Measurements from ENCODE around the gene LAMA4.

DNA sequence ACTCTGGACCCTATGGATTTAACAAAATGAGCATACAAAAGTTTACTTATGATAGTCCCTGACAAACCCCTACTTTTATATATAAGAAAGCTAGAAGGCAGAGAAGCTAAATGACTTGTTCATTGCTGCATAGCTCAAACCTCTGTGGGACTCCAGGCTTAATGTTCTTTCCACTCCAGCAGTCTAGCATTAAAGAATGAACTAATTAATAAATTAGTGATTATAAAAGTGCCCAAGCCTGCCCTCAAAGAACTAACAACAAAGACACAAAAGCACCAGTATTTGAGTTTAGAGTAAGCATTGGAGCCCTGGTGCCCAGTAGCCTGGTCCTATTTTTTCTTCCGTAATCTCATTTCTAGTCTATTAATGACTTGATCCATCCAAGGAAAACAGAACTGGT, 59.9 kb downstream of the LAMA4 start:
- TF ChIP-seq ARNT (IDR thresholded peaks at IDR 0.05) (no peak), FOXM1 (IDR thresholded peaks at IDR 0.05; ENCODE audit: borderline replicate concordance) (no peak), ELF4 (IDR thresholded peaks at IDR 0.05) (no peak), FOXK2 (IDR thresholded peaks at IDR 0.05) (no peak), CTBP1 (IDR thresholded peaks at IDR 0.05; ENCODE audit: borderline replicate concordance) (no peak), ZNF384 (IDR thresholded peaks at IDR 0.05) (no peak), SP1 (IDR thresholded peaks at IDR 0.05) (no peak), SUZ12 (IDR thresholded peaks at IDR 0.05) (no peak), HDGF (IDR thresholded peaks at IDR 0.05; ENCODE audit: borderline replicate concordance) (no peak), FOXA1 (IDR thresholded peaks at IDR 0.05) (no peak), LEF1 (IDR thresholded peaks at IDR 0.05; ENCODE audit: borderline replicate concordance) (no peak), TARDBP (IDR thresholded peaks at IDR 0.05) (no peak)
- TF ChIP-seq, protein P1, sequence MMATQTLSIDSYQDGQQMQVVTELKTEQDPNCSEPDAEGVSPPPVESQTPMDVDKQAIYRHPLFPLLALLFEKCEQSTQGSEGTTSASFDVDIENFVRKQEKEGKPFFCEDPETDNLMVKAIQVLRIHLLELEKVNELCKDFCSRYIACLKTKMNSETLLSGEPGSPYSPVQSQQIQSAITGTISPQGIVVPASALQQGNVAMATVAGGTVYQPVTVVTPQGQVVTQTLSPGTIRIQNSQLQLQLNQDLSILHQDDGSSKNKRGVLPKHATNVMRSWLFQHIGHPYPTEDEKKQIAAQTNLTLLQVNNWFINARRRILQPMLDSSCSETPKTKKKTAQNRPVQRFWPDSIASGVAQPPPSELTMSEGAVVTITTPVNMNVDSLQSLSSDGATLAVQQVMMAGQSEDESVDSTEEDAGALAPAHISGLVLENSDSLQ (IDR thresholded peaks at IDR 0.05), result no peak

All from HEK293T (cell line).